HG02884 (cell line): ENCODE data around the gene RPL22.

Source experiments
- ATAC-seq: cut with Tn5 transposase; IDR thresholded peaks from one replicate; pipeline ENCODE4 v1.9.1; 2021; ENCODE audit warnings: mild to moderate bottlenecking, moderate library complexity; ENCODE audit not compliant: unreplicated experiment

The RPL22 gene

GRCh38 chr1:6157132-6157527 is 42.3 kb downstream of the RPL22 start:
- no peak for ATAC-seq

- ATAC-seq, result no peak
Measured at GRCh38 chr1:6154525-6155319, 44.7 kb downstream of the RPL22 start.

GRCh38 chr1:6152882-6153281 is 46.5 kb downstream of the RPL22 start:
- ATAC-seq, result no peak

- no peak for ATAC-seq
Measured at GRCh38 chr1:6152181-6152580, 47.2 kb downstream of the RPL22 start.

- ATAC-seq, result no peak
Measured at GRCh38 chr1:6151291-6151822, 48.0 kb downstream of the RPL22 start.

- ATAC-seq, result no peak
Measured at GRCh38 chr1:6150006-6150938, 49.1 kb downstream of the RPL22 start.

GRCh38 chr1:6149597-6149996 is 49.8 kb downstream of the RPL22 start:
- no peak for ATAC-seq

- no peak for ATAC-seq
Measured at GRCh38 chr1:6148497-6149241, 50.7 kb downstream of the RPL22 start.

GRCh38 chr1:6145864-6146410 is 53.5 kb downstream of the RPL22 start:
- no peak for ATAC-seq

- ATAC-seq, result no peak
Measured at GRCh38 chr1:6145396-6145750, 54.0 kb downstream of the RPL22 start.

GRCh38 chr1:6144647-6145395 is 54.6 kb downstream of the RPL22 start:
- no peak for ATAC-seq

- no peak for ATAC-seq
Measured at GRCh38 chr1:6144175-6144574, 55.2 kb downstream of the RPL22 start.

- no peak for ATAC-seq
Measured at GRCh38 chr1:6143395-6143794, 56.0 kb downstream of the RPL22 start.

- ATAC-seq, result no peak
Measured at GRCh38 chr1:6142734-6143133, 56.7 kb downstream of the RPL22 start.

- ATAC-seq, result no peak
Measured at GRCh38 chr1:6142036-6142621, 57.3 kb downstream of the RPL22 start.

GRCh38 chr1:6141592-6141991 is 57.8 kb downstream of the RPL22 start:
- no peak for ATAC-seq

GRCh38 chr1:6140413-6140812 is 59.0 kb downstream of the RPL22 start:
- no peak for ATAC-seq

GRCh38 chr1:6137758-6138157 is 61.6 kb downstream of the RPL22 start:
- no peak for ATAC-seq

- ATAC-seq, result no peak
Measured at GRCh38 chr1:6136516-6137220, 62.7 kb downstream of the RPL22 start.
